ENCODE results near the gene LRRC41. TPM values are rescaled to one million over a fixed set of nuclear protein-coding genes. Genes with fewer than 3 reads are reported as not detected.

The LRRC41 gene
- total RNA-seq, 1 donor from 2014 or later: 60.2 TPM

- ATAC-seq (ENCODE audit: low read depth): no peak
- ChIA-PET POLR2A (interaction anchor here (1.0 to 4.9 kb wide), 3 partner anchors 11 to 45 kb away, joined by 4 to 66 read pairs (median 7); partner anchors contain the start of genes LRRC41 and UQCRH), CTCF (interaction anchor here (0.9 to 1.0 kb wide), 3 partner anchors 10 to 120 kb away, joined by 3 read pairs; partner anchors contain the start of genes LRRC41 and UQCRH)
- intact Hi-C loops (cut with micrococcal nuclease): loop anchor here (10.0 kb wide), 1 partner anchor 659 kb away; the partner anchor contains the start of genes GPBP1L1 and TMEM69
- Mint-ChIP-seq H3K27ac (peak overlapping the region; percentile 36), H3K36me3 (ENCODE audit: low read depth) (peaks cover 62% of the 10 kb centered on the region), H3K4me3 (no peak overlapping the region), H3K4me1 (peaks cover 36% of the 10 kb centered on the region), H3K27me3 (no peaks in the 10 kb centered on the region), H3K9me3 (no peaks in the 10 kb centered on the region)
- no peak for TF ChIP-seq CTCF (IDR thresholded peaks at IDR 0.05)
- DNase-seq: no peak
Observed at GRCh38 chr1:46343705-46344104, 40.3 kb upstream of the LRRC41 start.

DNA sequence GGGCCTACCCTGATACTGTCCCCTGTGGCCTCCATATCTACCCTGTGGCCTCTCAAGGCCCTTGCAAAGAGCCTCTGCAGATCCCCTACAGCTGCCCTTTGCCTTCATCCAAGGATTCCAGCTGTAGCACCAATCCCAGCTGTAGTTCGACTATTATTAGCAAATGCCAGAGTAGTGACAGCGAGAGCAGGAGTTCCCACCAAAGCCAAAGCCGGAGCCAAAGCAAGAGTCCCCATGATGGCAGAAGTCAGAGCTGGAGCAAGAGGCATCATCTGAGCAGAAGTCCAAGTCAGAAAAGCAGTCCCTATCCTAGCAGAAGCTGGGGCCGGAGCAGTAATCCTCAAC is 39.9 kb upstream of the LRRC41 start:
- H3K36me3 Mint-ChIP-seq (ENCODE audit: low read depth): peaks cover 61% of the 10 kb centered on the region

DNA sequence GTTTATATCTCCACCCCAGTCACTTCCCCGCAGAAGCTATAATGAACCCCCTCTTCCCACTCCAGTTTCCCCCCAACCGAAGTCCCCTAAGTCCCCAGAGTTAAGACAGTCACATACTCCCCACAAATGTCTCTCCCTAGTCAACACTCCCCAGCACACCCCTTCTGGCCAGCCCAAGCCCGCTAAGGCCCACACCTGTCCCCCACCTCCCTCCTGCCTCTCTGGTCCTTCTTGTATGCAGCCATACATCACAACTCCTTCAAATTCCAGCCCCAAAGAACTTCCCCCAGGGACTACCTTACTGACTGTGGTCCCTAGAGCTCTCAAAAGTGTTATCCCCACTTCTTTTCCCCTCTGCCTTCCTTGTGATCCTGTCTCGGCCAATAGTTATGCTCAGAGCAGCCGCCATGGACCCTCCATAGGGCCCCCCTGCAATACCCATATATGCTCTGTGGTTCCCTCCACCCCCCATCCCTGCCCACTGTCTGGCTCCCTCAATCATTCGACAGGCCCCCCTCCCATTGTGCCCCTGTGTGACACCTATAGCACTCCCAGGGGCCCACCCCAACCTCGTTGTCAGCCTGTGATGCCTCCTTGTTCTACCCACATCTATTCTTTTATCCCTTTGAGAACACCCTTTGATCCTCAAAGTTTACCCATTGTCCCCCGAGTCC is 39.4 kb upstream of the LRRC41 start:
- Mint-ChIP-seq H3K27ac (peak overlapping the region; percentile 98), H3K27me3 (no peaks in the 10 kb centered on the region), H3K4me3 (peak overlapping the region; percentile 99), H3K9me3 (no peaks in the 10 kb centered on the region), H3K36me3 (ENCODE audit: low read depth) (peaks cover 56% of the 10 kb centered on the region), H3K4me1 (peaks cover 33% of the 10 kb centered on the region)
- ATAC-seq (ENCODE audit: low read depth) (no peak), DNase-seq (no peak)
- no peak for TF ChIP-seq CTCF (IDR thresholded peaks at IDR 0.05)
- intact Hi-C loops (cut with micrococcal nuclease): loop anchor here (10.0 kb wide), 1 partner anchor 658 kb away; the partner anchor contains the start of genes GPBP1L1 and TMEM69
- ChIA-PET CTCF (interaction anchor here (1.0 to 3.6 kb wide), 4 partner anchors 9 to 120 kb away, joined by 3 to 22 read pairs (median 5); partner anchors contain the start of genes LRRC41 and UQCRH), POLR2A (interaction anchor here (1.1 to 4.9 kb wide), 3 partner anchors 10 to 39 kb away, joined by 3 to 66 read pairs (median 16); partner anchors contain the start of genes LRRC41 and UQCRH)

More for the DNA sequence above, 39.9 kb upstream of the LRRC41 start:
- no peak for DNase-seq
- no peak for ATAC-seq (ENCODE audit: low read depth)
- intact Hi-C loops (cut with micrococcal nuclease): loop anchor here (10.0 kb wide), 1 partner anchor 659 kb away; the partner anchor contains the start of genes GPBP1L1 and TMEM69
- Mint-ChIP-seq H3K4me1 (peaks cover 37% of the 10 kb centered on the region), H3K4me3 (no peak overlapping the region), H3K9me3 (no peaks in the 10 kb centered on the region), H3K27ac (no peak overlapping the region), H3K27me3 (no peaks in the 10 kb centered on the region)
- TF ChIP-seq CTCF (IDR thresholded peaks at IDR 0.05): no peak
- POLR2A ChIA-PET: interaction anchor here (1.0 to 4.9 kb wide), 3 partner anchors 10 to 45 kb away, joined by 4 to 66 read pairs (median 16); partner anchors contain the start of genes LRRC41 and UQCRH
- CTCF ChIA-PET: interaction anchor here (1.0 kb wide), 1 partner anchor 10 kb away, joined by 3 read pairs; no protein-coding TSS in a partner anchor

DNA sequence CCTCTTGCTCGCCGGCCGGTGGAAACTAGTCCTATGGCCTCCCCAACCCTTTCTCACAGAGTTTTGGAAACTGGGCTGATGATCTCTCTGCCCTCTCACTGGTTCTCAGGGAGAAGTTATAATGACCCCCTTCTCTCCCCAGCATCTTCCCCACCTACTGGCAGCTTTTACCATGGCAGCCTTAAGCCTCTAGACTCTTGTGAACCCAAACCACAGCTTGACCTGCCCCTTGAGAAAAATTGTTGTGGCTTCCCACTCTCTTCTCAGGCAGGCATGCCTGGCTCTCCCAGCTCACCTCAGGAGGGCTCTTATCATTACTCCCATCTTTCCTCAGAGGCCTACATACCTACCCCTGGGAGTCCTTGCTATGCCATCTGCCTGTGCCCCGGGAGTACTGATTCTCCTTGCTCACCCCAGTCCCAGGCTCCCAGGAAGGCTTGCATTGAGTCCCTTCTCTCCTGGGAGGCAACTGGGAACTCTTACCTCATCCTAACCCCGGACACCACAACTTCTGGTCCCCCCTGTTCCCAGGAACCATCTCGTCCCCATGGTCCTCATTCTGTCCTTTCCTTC is 38.8 kb upstream of the LRRC41 start:
- peaks cover 33% of the 10 kb centered on the region for H3K4me1 Mint-ChIP-seq
- peaks cover 50% of the 10 kb centered on the region for H3K36me3 Mint-ChIP-seq (ENCODE audit: low read depth)
- no peaks in the 10 kb centered on the region for H3K27me3 Mint-ChIP-seq
- intact Hi-C loops (cut with micrococcal nuclease): loop anchor here (10.0 kb wide), 1 partner anchor 657 kb away; the partner anchor contains the start of genes GPBP1L1 and TMEM69
- H3K27ac Mint-ChIP-seq: peak overlapping the region; percentile 98
- ChIA-PET CTCF (interaction anchor here (1.1 to 3.6 kb wide), 4 partner anchors 9 to 119 kb away, joined by 5 to 22 read pairs (median 5); partner anchors contain the start of genes LRRC41 and UQCRH), POLR2A (interaction anchor here (1.1 to 4.9 kb wide), 3 partner anchors 9 to 38 kb away, joined by 3 to 66 read pairs (median 16); partner anchors contain the start of genes LRRC41 and UQCRH)
- no peak for DNase-seq
- peak overlapping the region; percentile 99 for H3K4me3 Mint-ChIP-seq
- no peak for TF ChIP-seq CTCF (IDR thresholded peaks at IDR 0.05)
- ATAC-seq (ENCODE audit: low read depth): peak; percentile 32
- H3K9me3 Mint-ChIP-seq: no peaks in the 10 kb centered on the region
